GM18870 (cell line): Measurements from ENCODE around the gene TSTD2.
"Not testable (repeated sequence)": the region's sequence is repeated elsewhere in the genome, so short reads cannot be mapped to it uniquely, and the experiment has no call there.

Experiments
- ATAC-seq: cut with Tn5 transposase; IDR thresholded peaks from one replicate; pipeline ENCODE4 v1.9.1; 2021; ENCODE audit warnings: moderate library complexity; ENCODE audit not compliant: unreplicated experiment

The TSTD2 gene

GRCh38 chr9:97593960-97594359, 39.2 kb downstream of the TSTD2 start:
- no peak for ATAC-seq

GRCh38 chr9:97592126-97592525, 41.0 kb downstream of the TSTD2 start:
- ATAC-seq: no peak

- ATAC-seq: no peak
Measured at GRCh38 chr9:97591535-97591934, 41.6 kb downstream of the TSTD2 start.

- not testable (repeated sequence) for ATAC-seq
Measured at GRCh38 chr9:97586909-97587308, 46.3 kb downstream of the TSTD2 start.

- not testable (repeated sequence) for ATAC-seq
Measured at GRCh38 chr9:97584778-97585177, 48.4 kb downstream of the TSTD2 start.

- not testable (repeated sequence) for ATAC-seq
Measured at GRCh38 chr9:97581590-97581989, 51.6 kb downstream of the TSTD2 start.

- no peak for ATAC-seq
Measured at GRCh38 chr9:97579914-97580313, 53.3 kb downstream of the TSTD2 start.

GRCh38 chr9:97578846-97579245, 54.3 kb downstream of the TSTD2 start:
- ATAC-seq: no peak

- no peak for ATAC-seq
Measured at GRCh38 chr9:97577051-97577450, 56.1 kb downstream of the TSTD2 start.

GRCh38 chr9:97575673-97576200, 57.4 kb downstream of the TSTD2 start:
- no peak for ATAC-seq

GRCh38 chr9:97574921-97575672, 58.1 kb downstream of the TSTD2 start:
- ATAC-seq: not testable (repeated sequence)

- not testable (repeated sequence) for ATAC-seq
Measured at GRCh38 chr9:97574101-97574571, 59.0 kb downstream of the TSTD2 start.

- ATAC-seq: no peak
Measured at GRCh38 chr9:97573482-97574073, 59.6 kb downstream of the TSTD2 start.

- ATAC-seq: no peak
Measured at GRCh38 chr9:97572892-97573365, 60.2 kb downstream of the TSTD2 start.

- ATAC-seq: no peak
Measured at GRCh38 chr9:97572196-97572891, 60.8 kb downstream of the TSTD2 start.

GRCh38 chr9:97571664-97572063, 61.5 kb downstream of the TSTD2 start:
- ATAC-seq: no peak

- ATAC-seq: no peak
Measured at GRCh38 chr9:97570899-97571298, 62.3 kb downstream of the TSTD2 start.

- ATAC-seq: no peak
Measured at GRCh38 chr9:97568461-97569275, 64.5 kb downstream of the TSTD2 start.

GRCh38 chr9:97567894-97568202, 65.3 kb downstream of the TSTD2 start:
- ATAC-seq: no peak

GRCh38 chr9:97567182-97567893, 65.8 kb downstream of the TSTD2 start:
- ATAC-seq: no peak
